ENCODE data around the gene ITPKC. TPM values are rescaled to one million over a fixed set of nuclear protein-coding genes. Genes with fewer than 3 reads are reported as not detected.

Gene ITPKC
- total and polyA plus RNA-seq, 10 of the 15 experiments (the other 5 are each of a cell fraction or from before 2014, with no cell fraction given), result 0.03 to 6.4 (median 3.5) TPM

GRCh38 chr19:40690693-40691420 is 26.1 kb upstream of the ITPKC start:
- peak; percentile 91 for ATAC-seq
- WGBS (ENCODE audit: insufficient coverage, insufficient replicate concordance, low lambda C conversion rate, missing lambda C conversion rate), result 1% methylated on average over 40 of the region's 56 CpGs
- no peaks in the 10 kb centered on the region for H3K27me3 ChIP-seq (replicated peaks in 1 of 2; ENCODE audit: control insufficient read depth in 2 of 2, insufficient read depth in 2 of 2, low read length in 1 of 2)
- POLR2A ChIA-PET, result interaction anchor here (0.5 to 1.9 kb wide), 10 partner anchors 23 to 108 kb away, joined by 3 to 10 read pairs (median 6); partner anchors contain the start of genes ACTMAP, EGLN2 and SNRPA
- in situ Hi-C loops (cut with MboI) (no loop called here), intact Hi-C loops (cut with micrococcal nuclease; ENCODE audit: unreplicated experiment) (no loop called here)
- H3K27ac ChIP-seq (ENCODE audit: control insufficient read depth, insufficient read depth), result peak overlapping the region; percentile 72
- peak overlapping the region; percentile 81 for H2AFZ ChIP-seq (ENCODE audit: control insufficient read depth, low read depth, low read length)
- H3K4me1 ChIP-seq (ENCODE audit: control insufficient read depth, insufficient read depth, low read length), result peaks cover 26% of the 10 kb centered on the region
- H3K36me3 ChIP-seq (ENCODE audit: control insufficient read depth in 2 of 2, insufficient read depth in 2 of 2, low read length in 1 of 2), result no peaks in the 10 kb centered on the region; a peak in 1 of 4 replicates
- H3K9ac ChIP-seq (ENCODE audit: control insufficient read depth, insufficient read depth, low read length), result peak overlapping the region; percentile 69; the same call in 1 of the 2 replicates
- H3K9me3 ChIP-seq (replicated peaks; ENCODE audit: control insufficient read depth, insufficient read depth, low read length), result no peaks in the 10 kb centered on the region
- H3K79me2 ChIP-seq (ENCODE audit: control insufficient read depth, insufficient read depth, low read length), result no peaks in the 10 kb centered on the region
- peak overlapping the region; percentile 95 for H3K4me2 ChIP-seq (ENCODE audit: control insufficient read depth, insufficient read depth)
- peak; percentile 53 for DNase-seq (ENCODE audit: low read depth, low spot score)
- FAIRE-seq, result peak; percentile 87
- H3K4me3 ChIP-seq, result peak overlapping the region; percentile 92
- no peaks in the 10 kb centered on the region for H4K20me1 ChIP-seq (ENCODE audit: control insufficient read depth, insufficient read depth)
- SMC1A ChIA-PET (ENCODE audit: uncharacterized antibody, unreplicated experiment), result interaction anchor here (0.7 to 1.3 kb wide), 3 partner anchors 88 to 129 kb away, joined by 3 to 4 read pairs (median 4); no protein-coding TSS in a partner anchor
- CTCF ChIA-PET, result interaction anchor here (0.9 to 1.4 kb wide), 3 partner anchors 28 to 129 kb away, joined by 3 to 4 read pairs (median 4); partner anchors contain the start of gene RAB4B
- no TSS peak for BruUV-seq (replicated peaks)
- RAD21 ChIA-PET (ENCODE audit: unreplicated experiment), result interaction anchor here (0.7 to 1.7 kb wide), 9 partner anchors 16 to 573 kb away, joined by 3 to 6 read pairs (median 4); partner anchors contain the start of genes ACTMAP, EGLN2, RAB4B and SNRPA
- TF ChIP-seq IRF5 (IDR thresholded peaks at IDR 0.05; ENCODE audit: borderline replicate concordance) (no peak), FOS (IDR thresholded peaks at IDR 0.05; ENCODE audit: borderline replicate concordance, extremely low read depth, insufficient read length) (no peak), EZH2 (IDR thresholded peaks at IDR 0.05; ENCODE audit: borderline replicate concordance, control insufficient read depth, low read depth, low read length) (no peak), MXI1 (IDR thresholded peaks at IDR 0.05; ENCODE audit: low read depth, low read length) (peak; percentile 48; the same call in 1 of the 2 replicates), ZNF384 (IDR thresholded peaks at IDR 0.05; ENCODE audit: borderline replicate concordance, low read depth, low read length) (no peak), CREM (IDR thresholded peaks at IDR 0.05; ENCODE audit: low read depth) (peak; percentile 36; the same call in 1 of the 2 replicates), BCL11A (IDR thresholded peaks at IDR 0.05; ENCODE audit: low read depth, low read length) (no peak), ATF2 (IDR thresholded peaks at IDR 0.05; ENCODE audit: low read length) (no peak), SKIL (IDR thresholded peaks at IDR 0.05; ENCODE audit: low read depth, poor library complexity, severe bottlenecking) (no peak), HCFC1 (IDR thresholded peaks at IDR 0.05; ENCODE audit: low read length) (no peak), LARP7 (IDR thresholded peaks at IDR 0.05) (no peak), IKZF1 (conservative IDR thresholded peaks at IDR 0.05) (no peak; the same call in 1 of the 2 replicates), STAT1 (conservative IDR thresholded peaks at IDR 0.05) (no peak), JUND (IDR thresholded peaks at IDR 0.05; ENCODE audit: low read depth, low read length) (no peak), ZNF217 (IDR thresholded peaks at IDR 0.05) (no peak), MYC (IDR thresholded peaks at IDR 0.05; ENCODE audit: insufficient read depth, insufficient read length, insufficient replicate concordance, low read length, severe bottlenecking) (no peak), SMARCA5 (IDR thresholded peaks at IDR 0.05) (no peak)

All from GM12878 (cell line).